IPS-NIHi11 (cell line): ENCODE measurements around the gene ACSS1.

Experiments used
- DNase-seq: peaks from one replicate; pipeline ENCODE4 v3.0.0; 2012; ENCODE audit warnings: mixed read lengths, low spot score

Gene ACSS1

DNA sequence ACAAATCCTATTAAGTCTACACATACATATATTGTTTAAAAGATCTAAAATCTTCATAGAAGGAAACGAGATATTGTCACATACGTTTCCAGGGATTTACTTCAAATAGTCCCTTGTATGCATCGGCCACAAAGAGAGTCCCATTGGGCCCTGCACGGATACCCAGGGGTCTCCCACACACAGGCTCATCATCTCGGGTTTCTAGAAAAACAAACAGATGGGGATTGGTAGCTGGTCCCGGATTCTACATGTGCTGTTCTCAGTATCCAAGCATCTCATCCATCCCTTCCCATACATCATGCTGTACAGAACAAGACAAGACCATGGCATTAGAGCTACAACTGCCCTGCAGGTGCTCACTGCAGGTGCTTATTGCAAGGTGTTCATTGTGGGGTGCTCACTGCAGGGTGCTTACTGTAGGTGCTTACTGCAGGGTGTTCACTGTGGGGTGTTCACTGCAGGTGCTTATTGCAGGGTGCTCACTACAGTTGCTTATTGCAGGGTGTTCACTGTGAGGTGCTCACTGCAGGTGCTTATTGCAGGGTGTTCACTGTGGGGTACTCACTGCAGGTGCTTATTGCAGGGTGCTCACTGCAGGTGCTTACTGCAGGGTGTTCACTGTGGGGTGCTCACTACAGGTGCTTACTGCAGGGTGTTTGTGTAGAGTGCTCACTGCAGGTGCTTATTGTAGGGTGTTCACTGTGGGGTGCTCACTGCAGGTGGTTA, 86.4 kb downstream of the ACSS1 start:
- no peak for DNase-seq

GRCh38 chr20:24970754-24971153, 87.2 kb downstream of the ACSS1 start:
- DNase-seq = no peak

- no peak for DNase-seq
These were observed 87.8 kb downstream of the ACSS1 start for GRCh38 chr20:24970030-24970553.

DNA sequence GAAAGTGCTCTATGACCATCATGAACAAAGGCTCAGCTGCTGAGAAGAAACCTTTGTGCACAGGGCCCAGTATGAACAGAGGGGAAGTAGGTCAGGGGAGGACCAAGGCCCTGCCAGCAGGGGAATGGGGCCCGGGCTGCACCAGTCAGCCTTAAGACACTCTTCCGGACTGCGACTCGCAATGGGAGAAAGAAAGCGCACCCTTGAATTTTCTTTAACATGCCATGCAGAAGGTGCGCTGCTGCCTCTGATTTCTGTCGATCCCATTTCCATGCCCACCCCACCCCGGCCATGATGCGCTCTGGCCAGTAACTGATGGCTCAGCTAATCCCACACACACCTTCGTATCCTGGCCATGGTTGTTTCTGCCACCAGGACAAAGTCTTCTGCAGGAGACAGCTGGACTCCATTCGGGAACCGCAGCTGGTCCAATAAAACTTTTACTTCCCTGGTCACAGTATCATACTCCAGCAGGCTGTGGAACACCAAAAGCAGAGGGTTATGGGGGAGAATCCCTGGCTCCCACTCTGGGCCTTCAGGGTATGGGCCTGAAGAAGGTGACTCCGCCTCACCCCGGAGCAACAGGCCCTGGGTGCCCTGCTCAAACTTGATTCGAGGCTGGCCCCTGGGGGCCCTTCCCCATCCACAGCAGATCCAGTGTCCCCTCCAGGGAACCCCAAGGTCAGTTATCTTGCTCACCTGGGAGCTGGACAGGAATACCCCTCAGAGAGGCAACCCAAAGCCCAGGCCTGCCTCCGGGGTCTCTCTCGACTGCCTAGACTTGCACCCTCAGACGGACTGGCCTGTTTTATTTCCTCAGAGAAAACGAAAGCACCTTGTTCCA, 88.5 kb downstream of the ACSS1 start:
- DNase-seq = no peak

GRCh38 chr20:24968278-24968800, 89.6 kb downstream of the ACSS1 start:
- no peak for DNase-seq

- no peak for DNase-seq
These were observed 91.5 kb downstream of the ACSS1 start for GRCh38 chr20:24966317-24967012.

DNA sequence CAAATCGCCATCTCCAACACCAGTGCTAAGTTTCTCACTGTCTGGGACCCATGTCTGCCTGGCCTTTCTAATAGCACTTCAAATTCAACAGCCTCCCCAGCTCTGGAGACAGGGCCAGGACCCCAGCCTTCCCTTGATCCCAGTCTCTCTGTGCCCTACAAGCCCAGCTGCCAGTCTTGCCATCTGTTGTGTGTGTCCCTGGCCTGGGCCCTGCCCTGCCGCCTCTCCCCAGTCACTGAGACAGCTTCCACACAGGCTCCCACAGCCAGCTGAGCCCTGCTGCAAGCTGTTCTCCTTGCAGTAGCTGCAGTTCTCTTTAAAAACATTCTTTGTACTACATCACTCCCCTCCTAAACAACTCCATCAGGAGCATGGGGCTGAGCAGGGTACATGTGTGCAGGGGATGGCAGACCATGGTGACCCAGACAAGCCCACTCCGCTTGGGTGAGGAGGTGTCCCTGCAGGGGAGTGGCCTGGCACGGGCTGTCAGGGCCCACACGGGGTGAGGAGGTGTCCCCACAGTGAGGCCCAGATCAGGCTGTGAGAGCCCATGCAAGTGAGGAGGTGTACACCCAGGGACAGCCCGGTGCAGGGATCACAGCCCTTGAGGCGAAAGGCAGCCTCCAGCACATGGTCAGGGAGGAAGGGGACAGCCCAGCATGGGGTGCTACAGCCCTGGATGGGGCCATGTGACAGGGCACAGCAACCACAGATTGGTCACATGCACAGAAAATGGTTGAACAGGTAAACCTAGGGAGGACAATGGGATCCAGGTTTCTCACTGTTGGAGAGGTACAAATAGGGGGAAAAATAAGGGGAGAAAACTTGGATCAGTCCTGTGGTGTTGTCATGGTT, 92.6 kb downstream of the ACSS1 start:
- DNase-seq = no peak

GRCh38 chr20:24964506-24964840, 93.5 kb downstream of the ACSS1 start:
- no peak for DNase-seq

- no peak for DNase-seq
These were observed 94.0 kb downstream of the ACSS1 start for GRCh38 chr20:24963672-24964505.

DNA sequence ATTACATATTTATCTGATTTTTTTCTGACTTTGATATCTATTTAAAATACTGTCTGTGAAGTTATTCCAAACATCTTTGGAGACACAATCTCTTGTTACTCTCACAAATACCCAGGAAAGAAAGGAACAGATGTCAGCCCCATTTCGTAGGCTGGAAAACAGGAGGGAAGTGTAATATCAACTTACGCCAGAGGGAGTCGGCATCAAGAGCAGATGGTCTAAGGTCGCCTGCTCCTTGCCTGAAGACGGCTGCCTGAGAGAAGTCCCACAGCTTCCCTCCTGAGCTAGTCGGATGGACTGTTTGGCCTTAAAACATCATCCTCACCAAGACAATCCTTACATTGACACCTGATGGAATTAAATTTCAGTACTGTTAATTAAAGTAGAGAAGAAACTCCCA, 95.4 kb downstream of the ACSS1 start:
- no peak for DNase-seq

DNA sequence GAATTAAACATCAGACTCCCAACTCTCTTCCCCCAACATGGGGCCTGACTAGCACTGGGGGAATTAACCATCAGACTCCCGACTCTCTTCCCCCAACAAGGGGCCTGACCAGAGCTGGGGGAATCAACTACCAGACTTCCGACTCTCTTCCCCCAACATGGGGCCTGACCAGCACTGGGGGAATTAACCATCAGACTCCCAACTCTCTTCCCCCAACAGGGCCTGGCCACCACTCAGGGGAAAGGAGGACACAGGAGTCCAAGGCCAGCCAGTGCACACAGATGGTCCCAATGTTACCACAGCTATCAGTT, 95.8 kb downstream of the ACSS1 start:
- DNase-seq = no peak

DNA sequence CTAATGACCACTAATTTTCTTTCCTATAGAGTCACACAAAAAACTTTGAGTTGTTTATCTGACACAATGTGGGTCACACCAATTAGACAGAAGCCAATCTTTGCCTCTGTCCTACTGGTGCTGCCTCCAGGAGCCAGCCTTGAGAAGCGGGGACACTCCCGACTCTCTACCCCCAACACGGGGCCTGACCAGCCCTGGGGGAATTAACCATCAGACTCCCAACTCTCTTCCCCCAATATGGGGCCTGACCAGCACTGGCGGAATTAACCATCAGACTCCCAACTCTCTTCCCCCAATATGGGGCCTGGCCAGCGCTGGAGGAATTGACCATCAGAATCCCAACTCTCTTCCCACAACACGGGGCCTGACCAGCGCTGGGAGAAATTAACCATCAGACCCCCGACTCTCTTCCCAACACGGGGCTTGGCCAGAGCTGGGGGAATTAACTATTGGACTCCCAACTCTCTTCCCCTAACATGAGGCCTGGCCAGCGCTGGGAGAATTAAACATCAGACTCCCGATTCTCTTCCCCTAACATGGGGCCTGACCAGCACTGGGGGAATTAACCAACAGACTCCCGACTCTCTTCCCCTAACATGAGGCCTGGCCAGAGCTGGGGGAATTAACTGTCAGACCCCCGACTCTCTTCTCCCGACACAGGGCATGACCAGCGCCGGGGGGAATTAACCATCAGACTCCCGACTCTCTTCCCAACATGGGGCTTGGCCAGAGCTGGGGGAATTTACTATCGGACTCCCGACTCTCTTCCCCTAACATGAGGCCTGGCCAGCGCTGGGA, 96.4 kb downstream of the ACSS1 start:
- DNase-seq = no peak

GRCh38 chr20:24960861-24961260, 97.1 kb downstream of the ACSS1 start:
- DNase-seq = no peak

- DNase-seq = no peak
These were observed 97.6 kb downstream of the ACSS1 start for GRCh38 chr20:24960302-24960801.

GRCh38 chr20:24959591-24960301, 98.2 kb downstream of the ACSS1 start:
- DNase-seq = no peak

DNA sequence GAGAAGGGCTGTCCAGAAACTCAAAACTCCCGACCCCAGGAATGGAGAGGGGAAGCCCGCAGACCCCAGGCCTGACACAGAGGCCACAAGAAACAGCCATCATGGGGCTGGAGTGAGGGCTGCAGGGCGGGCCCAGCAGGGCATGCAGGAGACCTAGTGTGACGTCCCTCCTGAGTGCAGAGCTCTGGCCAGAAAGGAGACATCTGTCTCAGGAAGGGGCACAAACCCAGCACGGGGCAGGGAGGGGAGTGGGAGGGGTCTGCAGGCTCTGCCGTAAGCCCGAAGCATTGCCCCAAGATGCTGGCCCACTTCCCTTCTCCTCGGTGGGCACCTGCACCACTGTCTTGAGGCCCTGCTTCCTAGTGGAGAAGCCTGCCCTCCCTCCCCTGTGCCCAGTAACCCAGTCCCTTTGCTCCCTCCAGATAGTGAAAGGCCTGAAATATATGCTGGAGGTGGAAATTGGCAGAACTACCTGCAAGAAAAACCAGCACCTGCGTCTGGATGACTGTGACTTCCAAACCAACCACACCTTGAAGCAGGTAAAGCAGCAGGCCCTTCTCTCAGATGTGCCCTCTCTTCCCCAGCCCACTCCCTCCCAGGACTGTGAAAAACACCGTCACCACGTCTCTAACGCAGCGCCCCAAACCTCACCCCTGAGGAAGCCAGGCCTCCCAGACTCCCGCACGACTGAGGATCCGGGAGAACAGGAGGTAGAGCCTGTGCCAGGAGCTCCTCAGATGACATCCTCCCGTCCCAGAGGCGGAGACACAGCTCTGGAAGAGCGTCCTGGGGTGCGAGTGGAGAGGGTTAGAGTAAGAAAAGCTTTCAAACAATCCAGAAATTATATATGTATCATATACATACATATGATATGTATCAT, 99.2 kb downstream of the ACSS1 start:
- no peak for DNase-seq

DNA sequence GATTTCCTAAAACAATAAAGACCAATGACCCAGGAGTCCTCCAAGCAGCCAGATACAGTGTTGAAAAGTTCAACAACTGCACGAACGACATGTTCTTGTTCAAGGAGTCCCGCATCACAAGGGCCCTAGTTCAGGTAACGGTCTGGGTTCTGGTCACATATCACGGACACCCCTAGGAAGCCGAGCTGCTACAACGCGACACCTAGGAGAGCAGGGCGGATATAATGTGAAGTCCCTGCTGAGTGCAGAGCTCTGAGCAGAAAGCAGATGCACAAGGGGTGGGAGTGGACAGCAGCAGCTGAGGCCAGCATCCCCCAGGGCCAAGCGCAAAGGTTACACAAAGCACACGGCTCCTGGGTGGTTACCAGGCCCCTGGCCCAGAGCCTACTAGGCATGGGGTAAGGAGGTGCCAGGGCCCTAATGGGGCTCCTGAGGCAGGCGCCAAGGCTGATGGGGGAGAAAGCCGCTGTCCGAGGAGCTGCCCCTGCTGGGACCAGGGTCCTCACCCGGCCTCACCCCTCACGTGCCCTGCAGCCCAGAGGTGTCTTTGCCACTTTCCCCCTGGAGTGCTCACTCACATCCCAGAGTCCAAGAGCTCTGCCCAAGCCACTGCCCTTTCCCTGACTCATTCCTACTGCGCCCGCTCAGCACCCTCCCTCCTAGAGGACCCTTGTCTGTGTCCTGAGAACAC, 100.5 kb downstream of the ACSS1 start:
- DNase-seq = no peak
